Measurements from ENCODE around the gene WDR89. TPM values are rescaled to one million over a fixed set of nuclear protein-coding genes. Genes with fewer than 3 reads are reported as not detected.
"Not testable (repeated sequence)": the region's sequence is repeated elsewhere in the genome, so short reads cannot be mapped to it uniquely, and the experiment has no call there.

WDR89 gene
- total and polyA plus RNA-seq, 9 of the 15 experiments (the other 6 are each of a cell fraction or from before 2014, with no cell fraction given): 9.3 to 25.6 (median 16.2) TPM

GRCh38 chr14:63636094-63636635, 5.5 kb downstream of the WDR89 start:
- H3K79me2 ChIP-seq (ENCODE audit: control insufficient read depth, insufficient read depth, low read length): peaks cover 94% of the 10 kb centered on the region
- CTCF ChIA-PET (ENCODE audit: low intra/inter-chr PET ratio); FAIRE-seq; H3K4me3 ChIP-seq; in situ Hi-C loops (cut with MboI); H3K4me2 ChIP-seq (ENCODE audit: insufficient read depth, low read length); BruUV-seq (replicated peaks); ATAC-seq; H3K9me1 ChIP-seq (ENCODE audit: control insufficient read depth, insufficient read depth, low read length); H3K9me3 ChIP-seq (replicated peaks; ENCODE audit: control insufficient read depth, insufficient read depth, low read depth, low read length); H3K4me1 ChIP-seq (replicated peaks in 1 of 2; ENCODE audit: control insufficient read depth in 2 of 2, insufficient read depth in 2 of 2, low read length in 2 of 2); H3K27me3 ChIP-seq (ENCODE audit: control insufficient read depth in 2 of 2, insufficient read depth in 2 of 2, low read length in 2 of 2); DNase-seq (ENCODE audit: extremely low read depth in 1 of 4, low spot score in 3 of 4); H3K9ac ChIP-seq (ENCODE audit: insufficient read depth in 1 of 2, low read depth in 2 of 2, low read length in 2 of 2); H3K27ac ChIP-seq (ENCODE audit: extremely low read depth, low read depth, low read length); H4K20me1 ChIP-seq (replicated peaks; ENCODE audit: control insufficient read depth, insufficient read depth, low read length); H3K36me3 ChIP-seq (ENCODE audit: control insufficient read depth, insufficient read depth, low read length); POLR2A ChIA-PET; H2AFZ ChIP-seq (ENCODE audit: low read depth, low read length): not testable (repeated sequence)
- TF ChIP-seq NFE2 (IDR thresholded peaks at IDR 0.05; ENCODE audit: low read depth): peak; percentile 23; the same call in 1 of the 2 replicates
- 0 out of 2 replicates have a peak, but pooled peaks have one; percentile 18 for TF ChIP-seq C11orf30 (IDR thresholded peaks at IDR 0.05; ENCODE audit: low read depth)
- TF ChIP-seq ZNF316 (IDR thresholded peaks at IDR 0.05): peak; percentile 35; the same call in 1 of the 2 replicates
- peak; percentile 65 for TF ChIP-seq MAFG (tag; conservative IDR thresholded peaks at IDR 0.05)
- WGBS (ENCODE audit: insufficient coverage, low coverage, missing lambda C conversion rate): 79% methylated on average over 2 of the region's 4 CpGs
- intact Hi-C loops (cut with micrococcal nuclease): loop anchor here (10.0 kb wide), 1 partner anchor 139 kb away; no protein-coding TSS in a partner anchor

- WGBS (ENCODE audit: insufficient coverage, low coverage, missing lambda C conversion rate): 83% methylated on average over 7 of the region's 7 CpGs
- no peak overlapping the region for H3K4me3 ChIP-seq
- H3K9me1 ChIP-seq (ENCODE audit: control insufficient read depth, insufficient read depth, low read length): no peaks in the 10 kb centered on the region
- no peak overlapping the region for H2AFZ ChIP-seq (ENCODE audit: low read depth, low read length)
- ChIA-PET CTCF (ENCODE audit: low intra/inter-chr PET ratio) (interaction anchor here (0.6 kb wide), 1 partner anchor 245 kb away, joined by 3 read pairs; no protein-coding TSS in a partner anchor), POLR2A (no interaction called here)
- FAIRE-seq (no peak), ATAC-seq (no peak), DNase-seq (ENCODE audit: extremely low read depth in 1 of 4, low spot score in 3 of 4) (no peak)
- H4K20me1 ChIP-seq (replicated peaks; ENCODE audit: control insufficient read depth, insufficient read depth, low read length): no peaks in the 10 kb centered on the region
- H3K27me3 ChIP-seq (ENCODE audit: control insufficient read depth in 2 of 2, insufficient read depth in 2 of 2, low read length in 2 of 2): no peaks in the 10 kb centered on the region
- H3K4me2 ChIP-seq (ENCODE audit: insufficient read depth, low read length): no peak overlapping the region
- H3K9ac ChIP-seq (ENCODE audit: insufficient read depth in 1 of 2, low read depth in 2 of 2, low read length in 2 of 2): no peak overlapping the region
- BruUV-seq (replicated peaks): no TSS peak
- no peak overlapping the region for H3K27ac ChIP-seq (ENCODE audit: extremely low read depth, low read depth, low read length)
- peaks cover 0 to 2% of the 10 kb centered on the region in 2 experiments; a peak in 3 of 5 replicates for H3K4me1 ChIP-seq (replicated peaks in 1 of 2; ENCODE audit: control insufficient read depth in 2 of 2, insufficient read depth in 2 of 2, low read length in 2 of 2)
- H3K36me3 ChIP-seq (ENCODE audit: control insufficient read depth, insufficient read depth, low read length): peaks cover 11% of the 10 kb centered on the region
- peaks cover 91% of the 10 kb centered on the region for H3K79me2 ChIP-seq (ENCODE audit: control insufficient read depth, insufficient read depth, low read length)
- in situ Hi-C loops (cut with MboI): no loop called here
- no peaks in the 10 kb centered on the region for H3K9me3 ChIP-seq (replicated peaks; ENCODE audit: control insufficient read depth, insufficient read depth, low read depth, low read length)
- TF ChIP-seq WHSC1 (IDR thresholded peaks at IDR 0.05; ENCODE audit: low read length) (no peak), ATF3 (IDR thresholded peaks at IDR 0.05) (no peak), ATF3 (CRISPR knock-in tag; conservative IDR thresholded peaks at IDR 0.05) (no peak), CUX1 (CRISPR knock-in tag; IDR thresholded peaks at IDR 0.05) (no peak), ZNF274 (IDR thresholded peaks at IDR 0.05; ENCODE audit: borderline replicate concordance, low read depth, low read length) (no peak), NR2C1 (IDR thresholded peaks at IDR 0.05) (no peak), NR2C1 (tag; IDR thresholded peaks at IDR 0.05) (no peak)
- intact Hi-C loops (cut with micrococcal nuclease): loop anchor here (10.0 kb wide), 1 partner anchor 141 kb away; no protein-coding TSS in a partner anchor
Measured at GRCh38 chr14:63633801-63634200, 7.9 kb downstream of the WDR89 start.
